ENCODE results near the gene RELB. TPM values are rescaled to one million over a fixed set of nuclear protein-coding genes. Genes with fewer than 3 reads are reported as not detected.
A peak's percentile ranks its signal among the peaks of the same experiment; 100 is the strongest.

The RELB gene
- total RNA-seq, 1 donor from 2014 or later = 4.0 TPM

- H3K27me3 ChIP-seq (ENCODE audit: low read depth) = no peaks in the 10 kb centered on the region
- DNase-seq = no peak
- H3K36me3 ChIP-seq = peaks cover 99% of the 10 kb centered on the region
- intact Hi-C loops (cut with micrococcal nuclease) = no loop called here
- TF ChIP-seq CTCF (IDR thresholded peaks at IDR 0.05; ENCODE audit: borderline replicate concordance) = no peak
- no peak overlapping the region for H3K4me3 ChIP-seq
- H3K27ac ChIP-seq (replicated peaks) = no peak overlapping the region
- H3K4me1 ChIP-seq = no peaks in the 10 kb centered on the region
- H3K9me3 ChIP-seq (replicated peaks) = no peaks in the 10 kb centered on the region
Observed at GRCh38 chr19:45061965-45062364, 60.7 kb downstream of the RELB start.

GRCh38 chr19:45063851-45064801, 62.9 kb downstream of the RELB start:
- peaks cover 99% of the 10 kb centered on the region for H3K36me3 ChIP-seq
- no peak for TF ChIP-seq CTCF (IDR thresholded peaks at IDR 0.05; ENCODE audit: borderline replicate concordance)
- intact Hi-C loops (cut with micrococcal nuclease) = no loop called here
- H3K4me3 ChIP-seq = no peak overlapping the region
- no peak overlapping the region for H3K27ac ChIP-seq (replicated peaks)
- DNase-seq = no peak
- no peaks in the 10 kb centered on the region for H3K27me3 ChIP-seq (ENCODE audit: low read depth)
- H3K9me3 ChIP-seq (replicated peaks) = no peaks in the 10 kb centered on the region
- no peaks in the 10 kb centered on the region for H3K4me1 ChIP-seq

GRCh38 chr19:45066921-45067661, 65.8 kb downstream of the RELB start:
- H3K4me3 ChIP-seq = no peak overlapping the region
- H3K9me3 ChIP-seq (replicated peaks) = no peaks in the 10 kb centered on the region
- intact Hi-C loops (cut with micrococcal nuclease) = no loop called here
- H3K4me1 ChIP-seq = no peaks in the 10 kb centered on the region
- no peak overlapping the region for H3K27ac ChIP-seq (replicated peaks)
- peaks cover 95% of the 10 kb centered on the region for H3K36me3 ChIP-seq
- DNase-seq = no peak
- no peak for TF ChIP-seq CTCF (IDR thresholded peaks at IDR 0.05; ENCODE audit: borderline replicate concordance)
- no peaks in the 10 kb centered on the region for H3K27me3 ChIP-seq (ENCODE audit: low read depth)

GRCh38 chr19:45068041-45068440, 66.8 kb downstream of the RELB start:
- no peak for TF ChIP-seq CTCF (IDR thresholded peaks at IDR 0.05; ENCODE audit: borderline replicate concordance)
- H3K27me3 ChIP-seq (ENCODE audit: low read depth) = no peaks in the 10 kb centered on the region
- no peak overlapping the region for H3K4me3 ChIP-seq
- no peak for DNase-seq
- intact Hi-C loops (cut with micrococcal nuclease) = no loop called here
- H3K27ac ChIP-seq (replicated peaks) = no peak overlapping the region
- H3K9me3 ChIP-seq (replicated peaks) = no peaks in the 10 kb centered on the region
- H3K4me1 ChIP-seq = no peaks in the 10 kb centered on the region
- peaks cover 86% of the 10 kb centered on the region for H3K36me3 ChIP-seq

- Histone ChIP-seq H3K36me3 (peaks cover 76% of the 10 kb centered on the region), H3K27me3 (ENCODE audit: low read depth) (no peaks in the 10 kb centered on the region), H3K27ac (replicated peaks) (no peak overlapping the region), H3K9me3 (replicated peaks) (no peaks in the 10 kb centered on the region), H3K4me3 (no peak overlapping the region), H3K4me1 (no peaks in the 10 kb centered on the region)
- intact Hi-C loops (cut with micrococcal nuclease) = no loop called here
- TF ChIP-seq CTCF (IDR thresholded peaks at IDR 0.05; ENCODE audit: borderline replicate concordance) = no peak
- DNase-seq = peak; percentile 21
Observed at GRCh38 chr19:45069056-45069455, 67.8 kb downstream of the RELB start.

Measured in left ventricle myocardium inferior (tissue), 1 donor.